Nephron (organoid): Measurements from ENCODE around the gene COG5.

Experiments used
- H3K27ac Mint-ChIP-seq, 3 experiments: 2 replicates each; pipeline ENCODE4 v1.8.0; 2020; ENCODE audit warnings: mixed read lengths in 3 of 3, mild to moderate bottlenecking in 2 of 3, moderate library complexity in 1 of 3
- H3K27me3 Mint-ChIP-seq: 2 replicates; pipeline ENCODE4 v1.8.0; 2021; ENCODE audit warnings: low read depth, mild to moderate bottlenecking, moderate library complexity, mixed read lengths
- H3K36me3 Mint-ChIP-seq: 2 replicates; pipeline ENCODE4 v1.8.0; 2020; ENCODE audit warnings: low read depth, mixed read lengths
- H3K4me1 Mint-ChIP-seq: 2 replicates; pipeline ENCODE4 v1.8.0; 2020; ENCODE audit warnings: mixed read lengths
- H3K4me3 Mint-ChIP-seq, 3 experiments: 2 replicates each; pipeline ENCODE4 v1.8.0; 2020; ENCODE audit warnings: mild to moderate bottlenecking in 3 of 3, mixed read lengths in 3 of 3, moderate library complexity in 2 of 3
- H3K9me3 Mint-ChIP-seq: 2 replicates; pipeline ENCODE4 v1.8.0; 2020; ENCODE audit warnings: mixed read lengths
- CTCF ChIP-seq, 3 experiments: fragments of 200-600 bp; sonication (generic); IDR thresholded peaks; one replicate each; pipeline ENCODE4 v1.5.0; 2021; ENCODE audit warnings: antibody characterized with exemption in 3 of 3; ENCODE audit not compliant: unreplicated experiment in 3 of 3

COG5 gene

GRCh38 chr7:107345898-107346297, 217.8 kb downstream of the COG5 start:
- H3K27me3 Mint-ChIP-seq, result no peaks in the 10 kb centered on the region
- peaks cover 35% of the 10 kb centered on the region for H3K36me3 Mint-ChIP-seq
- H3K27ac Mint-ChIP-seq, result no peak overlapping the region
- peaks cover 21% of the 10 kb centered on the region for H3K9me3 Mint-ChIP-seq
- no peaks in the 10 kb centered on the region for H3K4me1 Mint-ChIP-seq
- TF ChIP-seq CTCF (IDR thresholded peaks at IDR 0.05; ENCODE audit: unreplicated experiment in 3 of 3), result no peak
- H3K4me3 Mint-ChIP-seq, result no peak overlapping the region

GRCh38 chr7:107344799-107345198, 218.9 kb downstream of the COG5 start:
- Mint-ChIP-seq H3K36me3 (peaks cover 42% of the 10 kb centered on the region), H3K9me3 (peaks cover 30% of the 10 kb centered on the region), H3K4me3 (no peak overlapping the region), H3K27ac (no peak overlapping the region), H3K4me1 (no peaks in the 10 kb centered on the region), H3K27me3 (no peaks in the 10 kb centered on the region)
- TF ChIP-seq CTCF (IDR thresholded peaks at IDR 0.05; ENCODE audit: unreplicated experiment in 3 of 3), result no peak

- Mint-ChIP-seq H3K4me1 (no peaks in the 10 kb centered on the region), H3K4me3 (no peak overlapping the region), H3K36me3 (peaks cover 46% of the 10 kb centered on the region), H3K27me3 (no peaks in the 10 kb centered on the region), H3K9me3 (peaks cover 35% of the 10 kb centered on the region), H3K27ac (no peak overlapping the region)
- no peak for TF ChIP-seq CTCF (IDR thresholded peaks at IDR 0.05; ENCODE audit: unreplicated experiment in 3 of 3)
Observed at GRCh38 chr7:107344286-107344685, 219.4 kb downstream of the COG5 start.

GRCh38 chr7:107338080-107338479, 225.6 kb downstream of the COG5 start:
- Mint-ChIP-seq H3K27ac (no peak overlapping the region), H3K9me3 (peaks cover 53% of the 10 kb centered on the region), H3K4me1 (no peaks in the 10 kb centered on the region), H3K4me3 (no peak overlapping the region), H3K36me3 (peaks cover 65% of the 10 kb centered on the region), H3K27me3 (no peaks in the 10 kb centered on the region)
- TF ChIP-seq CTCF (IDR thresholded peaks at IDR 0.05; ENCODE audit: unreplicated experiment in 3 of 3), result no peak

GRCh38 chr7:107332488-107333269, 231.0 kb downstream of the COG5 start:
- no peak overlapping the region for H3K27ac Mint-ChIP-seq
- H3K4me3 Mint-ChIP-seq, result no peak overlapping the region
- TF ChIP-seq CTCF (IDR thresholded peaks at IDR 0.05; ENCODE audit: unreplicated experiment in 3 of 3), result no peak
- H3K27me3 Mint-ChIP-seq, result no peaks in the 10 kb centered on the region
- no peaks in the 10 kb centered on the region for H3K4me1 Mint-ChIP-seq
- H3K9me3 Mint-ChIP-seq, result peaks cover 10% of the 10 kb centered on the region
- H3K36me3 Mint-ChIP-seq, result peaks cover 22% of the 10 kb centered on the region

GRCh38 chr7:107330478-107330877, 233.2 kb downstream of the COG5 start:
- Mint-ChIP-seq H3K27ac (no peak overlapping the region), H3K9me3 (peaks cover 10% of the 10 kb centered on the region), H3K4me1 (no peaks in the 10 kb centered on the region), H3K4me3 (no peak overlapping the region), H3K27me3 (no peaks in the 10 kb centered on the region), H3K36me3 (peaks cover 19% of the 10 kb centered on the region)
- no peak for TF ChIP-seq CTCF (IDR thresholded peaks at IDR 0.05; ENCODE audit: unreplicated experiment in 3 of 3)
